ENCODE results near the gene COA8.

DNA sequence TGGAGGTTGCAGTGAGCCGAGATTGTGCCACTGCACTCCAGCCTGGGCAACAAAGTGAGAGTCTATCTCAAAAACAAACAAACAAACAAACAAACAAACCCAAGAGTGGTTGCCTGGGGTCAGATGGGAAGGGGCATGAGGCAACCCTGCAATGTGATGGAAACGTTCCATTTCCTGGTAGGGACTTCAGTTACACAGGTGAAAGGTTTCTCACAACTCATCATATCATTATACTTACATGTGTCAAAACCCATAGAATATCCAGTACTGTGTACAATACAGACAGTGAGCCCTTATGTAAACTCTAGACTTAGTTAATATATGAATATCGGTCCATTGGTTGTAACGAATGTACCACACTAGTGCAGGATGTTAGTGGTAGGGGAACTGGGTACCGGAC is 59.1 kb downstream of the COA8 start:
- TF ChIP-seq, protein P1, sequence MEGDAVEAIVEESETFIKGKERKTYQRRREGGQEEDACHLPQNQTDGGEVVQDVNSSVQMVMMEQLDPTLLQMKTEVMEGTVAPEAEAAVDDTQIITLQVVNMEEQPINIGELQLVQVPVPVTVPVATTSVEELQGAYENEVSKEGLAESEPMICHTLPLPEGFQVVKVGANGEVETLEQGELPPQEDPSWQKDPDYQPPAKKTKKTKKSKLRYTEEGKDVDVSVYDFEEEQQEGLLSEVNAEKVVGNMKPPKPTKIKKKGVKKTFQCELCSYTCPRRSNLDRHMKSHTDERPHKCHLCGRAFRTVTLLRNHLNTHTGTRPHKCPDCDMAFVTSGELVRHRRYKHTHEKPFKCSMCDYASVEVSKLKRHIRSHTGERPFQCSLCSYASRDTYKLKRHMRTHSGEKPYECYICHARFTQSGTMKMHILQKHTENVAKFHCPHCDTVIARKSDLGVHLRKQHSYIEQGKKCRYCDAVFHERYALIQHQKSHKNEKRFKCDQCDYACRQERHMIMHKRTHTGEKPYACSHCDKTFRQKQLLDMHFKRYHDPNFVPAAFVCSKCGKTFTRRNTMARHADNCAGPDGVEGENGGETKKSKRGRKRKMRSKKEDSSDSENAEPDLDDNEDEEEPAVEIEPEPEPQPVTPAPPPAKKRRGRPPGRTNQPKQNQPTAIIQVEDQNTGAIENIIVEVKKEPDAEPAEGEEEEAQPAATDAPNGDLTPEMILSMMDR (IDR thresholded peaks at IDR 0.05) = no peak
- no peak for TF ChIP-seq POLR2A (IDR thresholded peaks at IDR 0.05)

Data from heart left ventricle (tissue), 13 donors.